ENCODE measurements around the gene BTBD3.

Gene BTBD3

GRCh38 chr20:11917663-11918062 is at the start of gene BTBD3:
TSS of gene BTBD3 (plus strand) at chr20:11917893. CDS start at chr20:11918276, 383 bp downstream.
- H3K9ac ChIP-seq (ENCODE audit: low read depth, low read length), result no peak within 1 kb of the TSS
- H3K4me3 ChIP-seq (ENCODE audit: low read depth, low read length), result no peak within 1 kb of the TSS

GRCh38 chr20:11869641-11870040 is 48.1 kb upstream of the BTBD3 start:
- Histone ChIP-seq H3K9ac (ENCODE audit: low read depth, low read length) (no peak overlapping the region), H3K9me3 (ENCODE audit: control insufficient read depth, insufficient read depth, low read length) (no peaks in the 10 kb centered on the region), H3K36me3 (ENCODE audit: control insufficient read depth, insufficient read depth, low read length) (no peaks in the 10 kb centered on the region), H3K27me3 (ENCODE audit: control insufficient read depth, insufficient read depth, low read length) (no peaks in the 10 kb centered on the region), H3K4me3 (ENCODE audit: low read depth, low read length) (no peak overlapping the region), H3K4me1 (ENCODE audit: control insufficient read depth, insufficient read depth, low read length) (no peaks in the 10 kb centered on the region), H3K27ac (ENCODE audit: low read depth, low read length) (no peak overlapping the region)

More at GRCh38 chr20:11917663-11918062, at the start of gene BTBD3:
- Histone ChIP-seq H3K9me3 (ENCODE audit: control insufficient read depth, insufficient read depth, low read length) (no peaks in the 10 kb centered on the region), H3K4me1 (ENCODE audit: control insufficient read depth, insufficient read depth, low read length) (peaks cover 37% of the 10 kb centered on the region), H3K36me3 (ENCODE audit: control insufficient read depth, insufficient read depth, low read length) (peaks cover 11% of the 10 kb centered on the region; the same call in 1 of the 2 replicates), H3K27ac (ENCODE audit: low read depth, low read length) (no peak within 1 kb of the TSS), H3K27me3 (ENCODE audit: control insufficient read depth, insufficient read depth, low read length) (no peaks in the 10 kb centered on the region)

GRCh38 chr20:11870411-11870810 is 47.3 kb upstream of the BTBD3 start:
- no peaks in the 10 kb centered on the region for H3K36me3 ChIP-seq (ENCODE audit: control insufficient read depth, insufficient read depth, low read length)
- no peaks in the 10 kb centered on the region for H3K27me3 ChIP-seq (ENCODE audit: control insufficient read depth, insufficient read depth, low read length)
- no peak overlapping the region for H3K27ac ChIP-seq (ENCODE audit: low read depth, low read length)
- no peaks in the 10 kb centered on the region for H3K4me1 ChIP-seq (ENCODE audit: control insufficient read depth, insufficient read depth, low read length)
- H3K9ac ChIP-seq (ENCODE audit: low read depth, low read length), result no peak overlapping the region
- no peak overlapping the region for H3K4me3 ChIP-seq (ENCODE audit: low read depth, low read length)
- no peaks in the 10 kb centered on the region for H3K9me3 ChIP-seq (ENCODE audit: control insufficient read depth, insufficient read depth, low read length)

- Histone ChIP-seq H3K9ac (ENCODE audit: low read depth, low read length) (no peak overlapping the region), H3K27me3 (ENCODE audit: control insufficient read depth, insufficient read depth, low read length) (no peaks in the 10 kb centered on the region), H3K4me1 (ENCODE audit: control insufficient read depth, insufficient read depth, low read length) (no peaks in the 10 kb centered on the region), H3K9me3 (ENCODE audit: control insufficient read depth, insufficient read depth, low read length) (no peaks in the 10 kb centered on the region), H3K4me3 (ENCODE audit: low read depth, low read length) (no peak overlapping the region), H3K36me3 (ENCODE audit: control insufficient read depth, insufficient read depth, low read length) (no peaks in the 10 kb centered on the region), H3K27ac (ENCODE audit: low read depth, low read length) (no peak overlapping the region)
Measured at GRCh38 chr20:11876555-11876954, 41.1 kb upstream of the BTBD3 start.

GRCh38 chr20:11880680-11881079 is 37.0 kb upstream of the BTBD3 start:
- no peaks in the 10 kb centered on the region for H3K9me3 ChIP-seq (ENCODE audit: control insufficient read depth, insufficient read depth, low read length)
- no peaks in the 10 kb centered on the region for H3K36me3 ChIP-seq (ENCODE audit: control insufficient read depth, insufficient read depth, low read length)
- H3K27me3 ChIP-seq (ENCODE audit: control insufficient read depth, insufficient read depth, low read length), result no peaks in the 10 kb centered on the region
- no peak overlapping the region for H3K4me3 ChIP-seq (ENCODE audit: low read depth, low read length)
- no peak overlapping the region for H3K9ac ChIP-seq (ENCODE audit: low read depth, low read length)
- no peak overlapping the region for H3K27ac ChIP-seq (ENCODE audit: low read depth, low read length)
- H3K4me1 ChIP-seq (ENCODE audit: control insufficient read depth, insufficient read depth, low read length), result no peaks in the 10 kb centered on the region

- no peak overlapping the region for H3K4me3 ChIP-seq (ENCODE audit: low read depth, low read length)
- H3K36me3 ChIP-seq (ENCODE audit: control insufficient read depth, insufficient read depth, low read length), result no peaks in the 10 kb centered on the region
- H3K27me3 ChIP-seq (ENCODE audit: control insufficient read depth, insufficient read depth, low read length), result no peaks in the 10 kb centered on the region
- no peak overlapping the region for H3K9ac ChIP-seq (ENCODE audit: low read depth, low read length)
- H3K27ac ChIP-seq (ENCODE audit: low read depth, low read length), result no peak overlapping the region
- no peaks in the 10 kb centered on the region for H3K4me1 ChIP-seq (ENCODE audit: control insufficient read depth, insufficient read depth, low read length)
- no peaks in the 10 kb centered on the region for H3K9me3 ChIP-seq (ENCODE audit: control insufficient read depth, insufficient read depth, low read length)
Measured at GRCh38 chr20:11881449-11881848, 36.2 kb upstream of the BTBD3 start.

GRCh38 chr20:11882651-11883050 is 35.0 kb upstream of the BTBD3 start:
- Histone ChIP-seq H3K9ac (ENCODE audit: low read depth, low read length) (no peak overlapping the region), H3K4me1 (ENCODE audit: control insufficient read depth, insufficient read depth, low read length) (no peaks in the 10 kb centered on the region), H3K27me3 (ENCODE audit: control insufficient read depth, insufficient read depth, low read length) (no peaks in the 10 kb centered on the region), H3K9me3 (ENCODE audit: control insufficient read depth, insufficient read depth, low read length) (no peaks in the 10 kb centered on the region), H3K4me3 (ENCODE audit: low read depth, low read length) (no peak overlapping the region), H3K36me3 (ENCODE audit: control insufficient read depth, insufficient read depth, low read length) (no peaks in the 10 kb centered on the region), H3K27ac (ENCODE audit: low read depth, low read length) (no peak overlapping the region)

GRCh38 chr20:11888648-11889047 is 29.0 kb upstream of the BTBD3 start:
- no peak overlapping the region for H3K9ac ChIP-seq (ENCODE audit: low read depth, low read length)
- H3K9me3 ChIP-seq (ENCODE audit: control insufficient read depth, insufficient read depth, low read length), result no peaks in the 10 kb centered on the region
- H3K4me3 ChIP-seq (ENCODE audit: low read depth, low read length), result no peak overlapping the region
- peaks cover 17% of the 10 kb centered on the region for H3K4me1 ChIP-seq (ENCODE audit: control insufficient read depth, insufficient read depth, low read length)
- H3K36me3 ChIP-seq (ENCODE audit: control insufficient read depth, insufficient read depth, low read length), result no peaks in the 10 kb centered on the region
- no peak overlapping the region for H3K27ac ChIP-seq (ENCODE audit: low read depth, low read length)
- peaks cover 8% of the 10 kb centered on the region for H3K27me3 ChIP-seq (ENCODE audit: control insufficient read depth, insufficient read depth, low read length)

GRCh38 chr20:11890331-11891076 is 27.2 kb upstream of the BTBD3 start:
- peak overlapping the region; percentile 64 for H3K9ac ChIP-seq (ENCODE audit: low read depth, low read length)

GRCh38 chr20:11891077-11891775 is 26.5 kb upstream of the BTBD3 start:
- Histone ChIP-seq H3K9ac (ENCODE audit: low read depth, low read length) (peak overlapping the region; percentile 64), H3K4me3 (ENCODE audit: low read depth, low read length) (peak overlapping the region; percentile 92), H3K27ac (ENCODE audit: low read depth, low read length) (peak overlapping the region; percentile 94), H3K27me3 (ENCODE audit: control insufficient read depth, insufficient read depth, low read length) (peaks cover 8% of the 10 kb centered on the region), H3K9me3 (ENCODE audit: control insufficient read depth, insufficient read depth, low read length) (no peaks in the 10 kb centered on the region), H3K4me1 (ENCODE audit: control insufficient read depth, insufficient read depth, low read length) (peaks cover 33% of the 10 kb centered on the region), H3K36me3 (ENCODE audit: control insufficient read depth, insufficient read depth, low read length) (no peaks in the 10 kb centered on the region)

More at GRCh38 chr20:11890331-11891076, 27.2 kb upstream of the BTBD3 start:
- no peaks in the 10 kb centered on the region for H3K36me3 ChIP-seq (ENCODE audit: control insufficient read depth, insufficient read depth, low read length)
- H3K4me1 ChIP-seq (ENCODE audit: control insufficient read depth, insufficient read depth, low read length), result peaks cover 27% of the 10 kb centered on the region
- peaks cover 8% of the 10 kb centered on the region for H3K27me3 ChIP-seq (ENCODE audit: control insufficient read depth, insufficient read depth, low read length)
- H3K27ac ChIP-seq (ENCODE audit: low read depth, low read length), result peak overlapping the region; percentile 94
- peak overlapping the region; percentile 92 for H3K4me3 ChIP-seq (ENCODE audit: low read depth, low read length)
- no peaks in the 10 kb centered on the region for H3K9me3 ChIP-seq (ENCODE audit: control insufficient read depth, insufficient read depth, low read length)

Data from HUES48 (cell line).